Measurements from ENCODE around the gene PPP2R2C. TPM values are rescaled to one million over a fixed set of nuclear protein-coding genes. Genes with fewer than 3 reads are reported as not detected.

PPP2R2C gene
- total and polyA plus RNA-seq, 2 of the 4 experiments (the other 2 are of a cell fraction), result 0.03 TPM; not detected in 1

DNA sequence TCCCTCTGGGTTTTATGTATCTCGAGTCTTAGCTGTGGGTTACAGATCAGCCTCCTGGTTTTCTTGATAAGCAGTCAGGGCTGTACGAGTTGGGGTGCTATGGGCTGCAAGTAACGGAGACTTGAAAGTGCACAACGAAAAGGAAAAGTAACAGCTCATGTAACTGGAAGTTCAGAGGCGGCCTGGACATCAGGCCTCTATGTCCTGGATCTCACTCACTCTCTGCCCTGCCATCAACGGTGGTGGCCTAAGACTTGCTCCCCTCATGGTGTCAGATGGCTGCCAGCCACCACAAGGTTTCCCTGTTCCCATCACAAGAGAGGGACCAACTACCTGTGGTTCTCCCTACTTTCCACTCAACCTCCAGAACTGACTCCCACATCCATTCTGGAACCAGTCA is 4.8 kb downstream of the PPP2R2C start:
- no TSS peak for BruUV-seq (replicated peaks)
- H2BK5ac ChIP-seq (ENCODE audit: low read depth, low read length, poor library complexity, severe bottlenecking), result no peak overlapping the region
- no peak overlapping the region for H3K18ac ChIP-seq (ENCODE audit: low read depth, low read length)
- ChIA-PET CTCF (no interaction called here), POLR2A (ENCODE audit: unreplicated experiment) (no interaction called here)
- no peak overlapping the region for H3K56ac ChIP-seq (ENCODE audit: extremely low read depth, insufficient read depth, low read length)
- H3K23ac ChIP-seq (ENCODE audit: low read depth, low read length), result no peak overlapping the region
- H2AFZ ChIP-seq (replicated peaks; ENCODE audit: low read length, poor library complexity), result no peak overlapping the region
- no peaks in the 10 kb centered on the region for H3K4me1 ChIP-seq (ENCODE audit: control insufficient read depth, insufficient read depth, low read length)
- no peak overlapping the region for H3K14ac ChIP-seq (replicated peaks; ENCODE audit: low read depth, low read length)
- H4K5ac ChIP-seq (ENCODE audit: low read depth, low read length), result no peak overlapping the region
- H3K9me1 ChIP-seq (ENCODE audit: insufficient read depth, low read length), result no peaks in the 10 kb centered on the region
- H2AK5ac ChIP-seq (ENCODE audit: low read depth, low read length), result no peak overlapping the region
- H4K8ac ChIP-seq (ENCODE audit: low read depth in 2 of 2, low read length in 2 of 2), result no peak overlapping the region
- no peaks in the 10 kb centered on the region for H3K9me3 ChIP-seq (ENCODE audit: control insufficient read depth, insufficient read depth, low read length)
- H2BK15ac ChIP-seq (ENCODE audit: low read depth, low read length), result no peak overlapping the region
- 35% methylated on average over 3 of the region's 6 CpGs; no CpG with 5 or more reads in 1 of the 2 experiments for WGBS, 2 experiments (ENCODE audit: extremely low coverage in 2 of 2, insufficient read length in 1 of 2)
- H2AK9ac ChIP-seq (replicated peaks; ENCODE audit: low read depth, low read length, poor library complexity), result no peak overlapping the region
- peaks cover 40% of the 10 kb centered on the region for H3K27me3 ChIP-seq (ENCODE audit: control insufficient read depth, insufficient read depth, low read length)
- DNase-seq, result no peak
- H3K9ac ChIP-seq (ENCODE audit: low read depth, low read length), result no peak overlapping the region
- no peaks in the 10 kb centered on the region for H3K79me1 ChIP-seq (ENCODE audit: low read depth in 1 of 2, low read length in 2 of 2)
- no peak overlapping the region for H2BK120ac ChIP-seq (ENCODE audit: low read depth, low read length)
- H3K36me3 ChIP-seq (ENCODE audit: control insufficient read depth, insufficient read depth, low read length), result no peaks in the 10 kb centered on the region
- TF ChIP-seq CEBPB (IDR thresholded peaks at IDR 0.05; ENCODE audit: low read depth, low read length) (no peak), MAZ (IDR thresholded peaks at IDR 0.05; ENCODE audit: borderline replicate concordance, low read depth, low read length) (no peak), RCOR1 (IDR thresholded peaks at IDR 0.05; ENCODE audit: insufficient replicate concordance, low read length) (no peak), BHLHE40 (IDR thresholded peaks at IDR 0.05; ENCODE audit: low read depth, low read length) (no peak), FOS (IDR thresholded peaks at IDR 0.05; ENCODE audit: low read depth, low read length) (no peak), RAD21 (IDR thresholded peaks at IDR 0.05; ENCODE audit: low read length) (no peak), MAFK (IDR thresholded peaks at IDR 0.05; ENCODE audit: low read depth, low read length) (no peak)
- dilution Hi-C loops (cut with HindIII; ENCODE audit: low sequenced_read_pairs, unreplicated experiment) (no loop called here), in situ Hi-C loops (cut with MboI; ENCODE audit: low sequenced_read_pairs) (no loop called here), intact Hi-C loops (cut with micrococcal nuclease) (no loop called here)
- no peak overlapping the region for H4K91ac ChIP-seq (ENCODE audit: insufficient read depth, low read depth, low read length)
- no peaks in the 10 kb centered on the region for H4K20me1 ChIP-seq (ENCODE audit: insufficient read depth, low read length)
- no peak overlapping the region for H3K4me3 ChIP-seq (ENCODE audit: insufficient read depth, low read depth, low read length)
- H3K4ac ChIP-seq (ENCODE audit: low read depth, low read length), result no peak overlapping the region
- ATAC-seq (ENCODE audit: low read depth), result no peak
- H3K27ac ChIP-seq (ENCODE audit: insufficient read depth, low read length), result no peak overlapping the region
- no peak overlapping the region for H3K4me2 ChIP-seq (ENCODE audit: low read depth, low read length)
- H2BK20ac ChIP-seq (ENCODE audit: low read depth, low read length), result no peak overlapping the region

Measured in IMR-90 (cell line).